GM10248 (cell line): ENCODE data around the gene RET.
"Not testable (repeated sequence)": the region's sequence is repeated elsewhere in the genome, so short reads cannot be mapped to it uniquely, and the experiment has no call there.

Experiments
- CTCF ChIA-PET: fragments of 300-600 bp; sonication (Branson Sonifier 250); formaldehyde crosslinking; extraction: SDS; loops from one replicate; lab custom pipeline; 2021; ENCODE audit warnings: antibody characterized with exemption; lab: Yijun Ruan, JAX
- POLR2A ChIA-PET: fragments of 350-650 bp; sonication (Branson Sonifier 250); formaldehyde crosslinking; extraction: SDS; loops from one replicate; lab custom pipeline; 2020; ENCODE audit warnings: antibody characterized with exemption; lab: Yijun Ruan, JAX
- DNase-seq: peaks from one replicate; pipeline ENCODE4 v3.0.0; 2012; ENCODE audit errors: extremely low spot score
- CTCF ChIP-seq: IDR thresholded peaks from 2 replicates; pipeline ENCODE4 v1.5.1; 2012; ENCODE audit warnings: mild to moderate bottlenecking, low read depth; ENCODE audit errors: extremely low read depth, missing control alignments, control extremely low read depth

The RET gene

GRCh38 chr10:43141421-43141820 is 64.6 kb downstream of the RET start:
- CTCF ChIA-PET: no interaction called here
- POLR2A ChIA-PET: no interaction called here
- TF ChIP-seq CTCF: no peak
- DNase-seq: no peak

- no peak for DNase-seq
- no peak for TF ChIP-seq CTCF
- ChIA-PET CTCF (interaction anchor here (1.8 kb wide), 1 partner anchor 56 kb away, joined by 6 read pairs; no protein-coding TSS in a partner anchor), POLR2A (no interaction called here)
Observed at GRCh38 chr10:43145311-43145710, 68.4 kb downstream of the RET start.

- POLR2A ChIA-PET, DNase-seq: not testable (repeated sequence)
- CTCF ChIA-PET: interaction anchor here (1.8 kb wide), 1 partner anchor 55 kb away, joined by 6 read pairs; no protein-coding TSS in a partner anchor
Observed at GRCh38 chr10:43145936-43146335, 69.1 kb downstream of the RET start.

- TF ChIP-seq CTCF: no peak
- CTCF ChIA-PET: interaction anchor here (1.0 to 2.2 kb wide), 4 partner anchors 9 to 50 kb away, joined by 3 to 6 read pairs (median 5); no protein-coding TSS in a partner anchor
- DNase-seq: no peak
- POLR2A ChIA-PET: no interaction called here
Observed at GRCh38 chr10:43151371-43151770, 74.5 kb downstream of the RET start.

GRCh38 chr10:43153901-43154300 is 77.0 kb downstream of the RET start:
- TF ChIP-seq CTCF: no peak
- no peak for DNase-seq
- POLR2A ChIA-PET: no interaction called here
- CTCF ChIA-PET: interaction anchor here (1.4 to 1.9 kb wide), 2 partner anchors 19 to 21 kb away, joined by 5 read pairs; no protein-coding TSS in a partner anchor

GRCh38 chr10:43155221-43155620 is 78.4 kb downstream of the RET start:
- DNase-seq: no peak
- ChIA-PET POLR2A (interaction anchor here (0.5 kb wide), 1 partner anchor 250 kb away, joined by 3 read pairs; no protein-coding TSS in a partner anchor), CTCF (interaction anchor here (1.4 to 1.9 kb wide), 2 partner anchors 21 to 23 kb away, joined by 5 read pairs; no protein-coding TSS in a partner anchor)
- no peak for TF ChIP-seq CTCF

- ChIA-PET POLR2A (no interaction called here), CTCF (interaction anchor here (1.9 kb wide), 1 partner anchor 23 kb away, joined by 5 read pairs; no protein-coding TSS in a partner anchor)
- TF ChIP-seq CTCF: no peak
- no peak for DNase-seq
Observed at GRCh38 chr10:43155741-43156140, 78.9 kb downstream of the RET start.
